Neural cell (in vitro differentiated cells): ENCODE results near the gene MAST4. TPM values are rescaled to one million over a fixed set of nuclear protein-coding genes. Genes with fewer than 3 reads are reported as not detected.

Experiments
- H2AFZ ChIP-seq: fragments of 200-600, 300-800 bp; sonication (generic), shearing (Covaris generic); 2 replicates; pipeline ENCODE4 v1.6.0; 2014; ENCODE audit warnings: low read depth, mild to moderate bottlenecking, antibody characterized with exemption, low read length, moderate library complexity
- H3F3A ChIP-seq: fragments of 200-600 bp; shearing (Covaris generic); 2 replicates; pipeline ENCODE4 v1.6.1; 2016; ENCODE audit warnings: mild to moderate bottlenecking, moderate library complexity, mixed read lengths, antibody characterized with exemption, low read length; ENCODE audit not compliant: insufficient read depth, poor library complexity, severe bottlenecking
- H3K27ac ChIP-seq: fragments of 200-600, 300-800 bp; sonication (generic), shearing (Covaris generic); 2 replicates; pipeline ENCODE4 v1.5.1; 2014; ENCODE audit warnings: mild to moderate bottlenecking, low read length, moderate library complexity
- H3K27me3 ChIP-seq: fragments of 300-800, 200-600 bp; sonication (generic), shearing (Covaris generic); 2 replicates; pipeline ENCODE4 v1.6.0; 2014; ENCODE audit warnings: mild to moderate bottlenecking, low read depth, low read length, moderate library complexity; ENCODE audit not compliant: insufficient read depth
- H3K36me3 ChIP-seq: fragments of 300-800, 200-600 bp; sonication (generic), shearing (Covaris generic); 2 replicates; pipeline ENCODE4 v1.5.1; 2014; ENCODE audit warnings: mild to moderate bottlenecking, antibody characterized with exemption, low read length, moderate library complexity; ENCODE audit not compliant: insufficient read depth
- H3K4me2 ChIP-seq: fragments of 300-800, 200-600 bp; sonication (generic), shearing (Covaris generic); 2 replicates; pipeline ENCODE4 v1.6.0; 2014; ENCODE audit warnings: mild to moderate bottlenecking, low read length
- H3K4me3 ChIP-seq: fragments of 300-800, 200-600 bp; sonication (generic), shearing (Covaris generic); 2 replicates; pipeline ENCODE4 v1.5.1; 2014; ENCODE audit warnings: mild to moderate bottlenecking, low read length, moderate library complexity
- H3K79me2 ChIP-seq: fragments of 200-600 bp; shearing (Covaris generic); replicated peaks from 2 replicates; pipeline ENCODE4 v1.6.0; 2014; ENCODE audit warnings: mild to moderate bottlenecking, low read length, moderate library complexity; ENCODE audit not compliant: insufficient read depth
- H3K9ac ChIP-seq: fragments of 300-800, 200-600 bp; sonication (generic), shearing (Covaris generic); 2 replicates; pipeline ENCODE4 v1.6.1; 2016; ENCODE audit warnings: mild to moderate bottlenecking, low read length, mixed read lengths
- H3K9me2 ChIP-seq: fragments of 200-600 bp; shearing (Covaris generic); 2 replicates; pipeline ENCODE4 v1.6.1; 2016; ENCODE audit warnings: mild to moderate bottlenecking, low read length, mixed read lengths; ENCODE audit not compliant: insufficient read depth
- H3K9me3 ChIP-seq: fragments of 200-600, 300-800 bp; sonication (generic), shearing (Covaris generic); 2 replicates; pipeline ENCODE4 v1.6.1; 2016; ENCODE audit warnings: mild to moderate bottlenecking, mixed run types, low read length, moderate library complexity, mixed read lengths
- H4K20me1 ChIP-seq: fragments of 200-600 bp; shearing (Covaris generic); 2 replicates; pipeline ENCODE4 v1.6.1; 2016; ENCODE audit warnings: mild to moderate bottlenecking, mixed run types; ENCODE audit not compliant: insufficient read depth
- CTCF ChIP-seq: fragments of 450-650 bp; IDR thresholded peaks from 2 replicates; pipeline ENCODE4 v1.5.1; 2014; ENCODE audit warnings: antibody characterized with exemption, mild to moderate bottlenecking, moderate library complexity; ENCODE audit not compliant: poor library complexity, severe bottlenecking
- EP300 ChIP-seq: fragments of 450-650 bp; conservative IDR thresholded peaks from 2 replicates; pipeline ENCODE4 v1.6.1; 2014; ENCODE audit warnings: antibody characterized with exemption, mild to moderate bottlenecking, moderate library complexity; ENCODE audit not compliant: poor library complexity, severe bottlenecking
- EZH2 ChIP-seq: fragments of 200-600, 300-800 bp; shearing (Covaris generic), sonication (generic); IDR thresholded peaks from 2 replicates; pipeline ENCODE4 v1.6.1; 2014; ENCODE audit warnings: antibody characterized with exemption, low read length, borderline replicate concordance, mild to moderate bottlenecking; ENCODE audit not compliant: insufficient read depth, poor library complexity, severe bottlenecking
- MXI1 ChIP-seq: fragments of 450-650 bp; conservative IDR thresholded peaks from 2 replicates; pipeline ENCODE4 v1.6.1; 2014; ENCODE audit warnings: antibody characterized with exemption, mild to moderate bottlenecking; ENCODE audit not compliant: poor library complexity, severe bottlenecking
- POLR2AphosphoS5 ChIP-seq: IDR thresholded peaks from 2 replicates; pipeline ENCODE4 v1.6.1; 2012
- RAD21 ChIP-seq: fragments of 450-650 bp; conservative IDR thresholded peaks from 2 replicates; pipeline ENCODE4 v1.6.1; 2014; ENCODE audit warnings: antibody characterized with exemption, mild to moderate bottlenecking, moderate library complexity
- REST ChIP-seq: IDR thresholded peaks from 2 replicates; pipeline ENCODE4 v1.6.1; 2012; ENCODE audit warnings: borderline replicate concordance
- SMC3 ChIP-seq: fragments of 450-650 bp; conservative IDR thresholded peaks from 2 replicates; pipeline ENCODE4 v1.6.1; 2014; ENCODE audit warnings: antibody characterized with exemption, mild to moderate bottlenecking, moderate library complexity; ENCODE audit not compliant: poor library complexity
- TAF1 ChIP-seq: IDR thresholded peaks from 2 replicates; pipeline ENCODE4 v1.6.1; 2012; ENCODE audit warnings: low read depth
- polyA plus RNA-seq: library from polyadenylated mRNA; depleted of rRNA; stranded (reverse); fragments of >200 nt; gene quantifications from 2 replicates; pipeline ENCODE4 v1.2.3, GENCODE V29; 2014

The MAST4 gene
- polyA plus RNA-seq, 1 donor from 2014 or later, result 2.3 TPM

- no peaks in the 10 kb centered on the region for H4K20me1 ChIP-seq
Observed at GRCh38 chr5:67163231-67163756, 567.1 kb downstream of the MAST4 start.

More at GRCh38 chr5:67163231-67163756, 567.1 kb downstream of the MAST4 start:
- TF ChIP-seq CTCF (no peak), REST (no peak), MXI1 (no peak), EP300 (no peak), TAF1 (no peak), POLR2AphosphoS5 (no peak), SMC3 (no peak), RAD21 (no peak), EZH2 (no peak)
- Histone ChIP-seq H3K27me3 (no peaks in the 10 kb centered on the region), H3K9me3 (no peaks in the 10 kb centered on the region), H3K9me2 (no peaks in the 10 kb centered on the region), H3F3A (no peaks in the 10 kb centered on the region), H3K9ac (no peak overlapping the region), H2AFZ (no peak overlapping the region), H3K4me2 (no peak overlapping the region), H3K36me3 (no peaks in the 10 kb centered on the region), H3K79me2 (no peaks in the 10 kb centered on the region), H3K4me3 (no peak overlapping the region), H3K27ac (no peak overlapping the region)
